GM18499 (cell line): ENCODE results near the gene PAH.

Experiments used
- ATAC-seq: cut with Tn5 transposase; IDR thresholded peaks from one replicate; pipeline ENCODE4 v1.9.1; 2021; ENCODE audit warnings: moderate number of reproducible peaks; ENCODE audit not compliant: insufficient read depth, unreplicated experiment

PAH gene

GRCh38 chr12:102903337-102904007 is 13.6 kb downstream of the PAH start:
- no peak for ATAC-seq

DNA sequence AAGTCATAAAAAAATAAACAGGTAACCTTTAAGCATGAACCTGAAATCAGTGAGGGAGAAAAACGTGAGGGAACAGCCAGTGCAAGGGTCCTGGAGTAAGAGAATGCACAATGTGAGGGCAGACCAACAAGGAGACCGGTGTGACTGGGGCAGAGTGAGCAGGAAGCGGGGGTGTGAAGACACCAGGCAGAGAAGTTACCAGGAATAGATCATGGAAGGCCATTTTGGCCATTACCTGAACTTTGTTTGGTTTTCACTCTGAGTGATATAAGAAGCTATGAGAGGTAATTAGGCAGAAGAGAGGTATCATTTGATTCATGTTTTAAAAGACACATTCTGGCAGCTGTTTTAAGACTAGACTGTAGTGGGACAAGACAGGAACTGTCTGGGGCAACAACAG is 15.0 kb downstream of the PAH start:
- no peak for ATAC-seq

GRCh38 chr12:102900389-102900788 is 16.7 kb downstream of the PAH start:
- no peak for ATAC-seq

DNA sequence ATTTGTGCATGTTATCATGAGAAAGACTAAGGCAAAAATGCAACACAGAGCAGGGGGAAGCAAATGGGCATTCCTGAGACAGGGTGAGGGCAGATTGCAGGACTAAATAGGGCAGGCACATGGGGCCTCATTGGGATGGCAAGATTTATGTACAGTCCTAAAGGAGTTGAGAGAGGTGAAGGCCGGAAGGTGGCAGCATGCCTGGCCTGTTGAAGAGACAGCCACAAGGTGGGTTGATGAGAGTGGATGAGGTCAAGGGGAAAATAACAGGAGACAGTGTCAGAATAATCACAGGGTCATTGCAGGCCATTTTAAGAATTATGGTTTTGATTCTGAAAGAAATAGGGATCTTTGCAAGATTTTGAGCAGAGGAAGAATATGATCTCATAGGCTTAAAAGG is 21.0 kb downstream of the PAH start:
- ATAC-seq: no peak

GRCh38 chr12:102891756-102892155 is 25.3 kb downstream of the PAH start:
- no peak for ATAC-seq

- ATAC-seq: no peak
Measured at GRCh38 chr12:102888511-102888910, 28.5 kb downstream of the PAH start.

DNA sequence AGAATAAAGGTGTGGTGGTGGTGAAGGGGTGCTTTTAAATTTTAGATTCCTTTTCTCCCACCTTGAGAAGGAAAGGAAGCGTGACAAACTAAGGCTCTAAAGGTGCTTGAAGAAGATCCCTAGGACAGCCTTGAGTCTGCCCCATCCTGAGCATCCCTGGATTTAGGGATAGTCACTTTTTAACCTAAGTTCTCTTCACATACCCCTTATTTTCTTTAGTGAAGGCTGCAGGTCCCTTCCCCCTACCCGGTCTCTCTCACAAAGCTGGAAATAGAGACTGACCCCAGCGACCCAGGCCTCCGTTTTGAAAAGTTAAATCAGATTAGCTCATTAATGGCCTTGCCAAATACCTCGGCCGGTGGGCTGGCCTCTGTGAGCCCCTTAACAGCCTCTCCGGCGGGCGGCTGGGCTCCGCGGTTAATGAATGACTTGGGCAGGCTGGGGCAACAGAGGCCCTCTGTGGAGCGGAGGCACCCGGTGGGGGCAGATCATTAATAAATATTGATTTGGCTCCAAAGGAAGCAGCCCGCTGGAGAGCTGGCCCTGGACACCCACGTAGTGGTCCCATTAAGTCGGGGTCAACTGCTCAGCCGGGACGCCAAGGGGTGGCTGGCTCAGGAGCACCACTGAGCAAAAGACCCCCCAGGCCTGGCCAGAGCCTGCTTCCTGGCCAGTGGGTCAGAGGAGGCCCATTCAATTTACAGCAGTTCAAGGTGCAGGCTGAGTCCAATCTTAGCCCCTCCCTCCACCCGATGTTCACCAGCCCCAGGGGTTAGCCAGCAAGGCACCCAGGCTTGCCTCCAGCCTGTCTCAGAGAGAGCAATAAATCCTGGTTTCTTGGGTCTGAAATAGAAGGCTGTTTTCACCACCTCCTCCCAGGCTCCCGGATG is 31.8 kb downstream of the PAH start:
- no peak for ATAC-seq

- ATAC-seq: no peak
Measured at GRCh38 chr12:102883204-102883799, 33.7 kb downstream of the PAH start.

DNA sequence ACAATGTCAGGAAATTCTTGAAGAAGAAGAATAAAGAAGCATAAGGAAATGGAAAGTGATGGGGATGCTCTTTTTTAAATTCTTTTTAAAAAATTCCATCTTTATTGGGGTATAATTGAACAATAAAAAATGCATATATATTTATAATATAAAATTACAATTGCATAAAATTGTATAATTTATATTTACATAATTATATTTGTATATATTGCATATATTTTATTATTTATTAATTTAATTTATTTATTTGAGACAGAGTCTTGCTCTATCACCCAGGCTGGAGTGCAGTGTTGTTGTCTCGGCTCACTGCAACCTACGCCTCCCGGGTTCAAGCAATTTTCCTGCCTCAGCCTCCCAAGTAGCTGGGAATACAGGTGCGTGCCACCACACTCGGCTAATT is 36.3 kb downstream of the PAH start:
- ATAC-seq: no peak

GRCh38 chr12:102879144-102879763 is 37.8 kb downstream of the PAH start:
- no peak for ATAC-seq

DNA sequence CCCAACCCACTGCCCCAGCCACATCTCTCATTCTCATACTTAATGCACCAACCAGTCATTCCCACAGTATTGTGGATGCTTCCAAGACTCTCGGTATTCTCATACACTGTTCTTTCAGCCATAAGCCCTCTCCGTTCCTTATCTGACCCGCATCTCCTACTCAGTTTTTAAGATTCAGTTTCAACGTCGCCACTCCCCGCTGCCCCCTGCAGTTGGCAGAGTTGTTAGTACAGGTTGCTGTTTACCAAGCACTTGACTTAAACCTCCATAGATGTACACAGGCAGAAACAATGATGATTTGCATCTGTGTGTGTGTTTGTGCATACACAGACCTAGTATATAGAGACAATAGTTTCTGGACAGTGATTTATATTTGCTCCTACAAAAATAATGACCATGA is 40.2 kb downstream of the PAH start:
- no peak for ATAC-seq

DNA sequence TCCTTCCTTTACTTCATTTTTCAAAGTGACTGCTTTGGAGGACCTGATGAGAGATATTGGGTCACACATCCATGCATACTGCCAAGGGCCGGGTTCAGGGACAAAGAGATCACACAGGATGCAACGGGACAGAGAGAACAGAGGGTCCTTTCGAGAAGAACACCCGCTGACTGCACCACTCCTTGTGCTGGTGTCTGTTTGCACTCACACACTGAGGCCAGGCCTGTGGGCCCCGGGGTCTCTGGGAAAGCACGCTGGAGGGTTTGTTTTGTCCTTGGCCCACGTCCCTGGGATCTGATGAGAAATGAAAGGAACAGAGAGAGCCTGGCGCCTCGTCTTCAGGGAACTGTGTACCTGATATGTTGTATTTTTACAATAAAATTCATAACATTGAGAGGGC is 42.2 kb downstream of the PAH start:
- ATAC-seq: no peak

DNA sequence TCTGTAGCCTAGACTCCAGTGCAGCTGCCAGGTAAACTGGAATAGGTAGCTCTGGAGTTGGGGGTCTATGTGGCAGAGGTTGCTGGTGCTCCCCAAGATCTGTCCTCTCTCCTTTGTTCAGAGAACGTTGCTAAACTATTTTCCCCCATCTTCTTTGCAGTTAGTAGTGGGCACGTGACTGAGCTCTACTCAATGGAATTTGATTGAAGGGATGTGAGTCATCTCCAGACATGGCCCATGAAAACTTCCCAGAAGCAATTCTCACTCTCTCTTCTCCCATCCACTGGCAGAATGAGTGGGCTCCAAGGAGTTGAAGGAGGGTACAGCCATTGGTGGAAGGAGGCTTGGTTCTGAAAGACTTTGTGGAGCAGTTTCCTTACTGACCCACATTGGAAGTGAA is 44.0 kb downstream of the PAH start:
- no peak for ATAC-seq

- no peak for ATAC-seq
Measured at GRCh38 chr12:102871014-102871413, 46.0 kb downstream of the PAH start.

- no peak for ATAC-seq
Measured at GRCh38 chr12:102869571-102869970, 47.5 kb downstream of the PAH start.

GRCh38 chr12:102865821-102866615 is 51.0 kb downstream of the PAH start:
- no peak for ATAC-seq

DNA sequence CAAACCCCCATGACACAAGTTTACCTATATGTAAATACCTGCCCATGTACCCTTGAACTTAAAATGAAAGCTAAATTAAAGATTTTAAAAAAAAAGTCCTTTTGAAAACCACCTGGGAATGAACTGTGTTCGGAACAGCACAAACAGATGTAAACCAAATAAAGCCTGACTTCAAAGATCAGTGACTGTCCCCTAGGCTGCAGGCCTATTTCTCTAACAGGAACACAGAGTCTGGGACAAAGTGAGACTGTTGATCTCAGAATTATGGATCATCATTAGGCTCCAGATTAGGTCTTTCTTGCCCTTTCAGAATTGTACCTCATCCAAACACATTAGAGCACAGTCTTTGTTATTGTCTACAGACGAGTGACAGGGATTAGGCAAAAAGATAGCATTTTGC is 54.6 kb downstream of the PAH start:
- no peak for ATAC-seq

DNA sequence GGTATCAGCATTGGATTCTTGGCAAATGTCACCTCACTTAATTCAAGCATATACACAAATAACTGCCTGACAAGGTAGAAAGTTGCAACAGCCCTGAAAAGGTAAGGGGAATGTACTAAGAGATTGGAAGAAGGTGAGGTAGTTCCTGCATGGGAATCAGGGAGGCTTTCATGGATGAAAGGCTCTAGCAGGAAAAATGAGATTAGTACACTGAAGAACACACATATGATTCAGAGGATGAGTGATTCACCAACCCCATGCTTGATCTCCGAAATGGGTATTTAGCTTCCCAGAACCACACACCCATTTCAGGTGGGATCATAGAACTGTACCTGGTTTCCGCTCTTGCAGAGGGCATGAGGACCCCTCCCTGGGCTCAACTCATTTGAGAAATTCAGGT is 65.8 kb downstream of the PAH start:
- no peak for ATAC-seq

DNA sequence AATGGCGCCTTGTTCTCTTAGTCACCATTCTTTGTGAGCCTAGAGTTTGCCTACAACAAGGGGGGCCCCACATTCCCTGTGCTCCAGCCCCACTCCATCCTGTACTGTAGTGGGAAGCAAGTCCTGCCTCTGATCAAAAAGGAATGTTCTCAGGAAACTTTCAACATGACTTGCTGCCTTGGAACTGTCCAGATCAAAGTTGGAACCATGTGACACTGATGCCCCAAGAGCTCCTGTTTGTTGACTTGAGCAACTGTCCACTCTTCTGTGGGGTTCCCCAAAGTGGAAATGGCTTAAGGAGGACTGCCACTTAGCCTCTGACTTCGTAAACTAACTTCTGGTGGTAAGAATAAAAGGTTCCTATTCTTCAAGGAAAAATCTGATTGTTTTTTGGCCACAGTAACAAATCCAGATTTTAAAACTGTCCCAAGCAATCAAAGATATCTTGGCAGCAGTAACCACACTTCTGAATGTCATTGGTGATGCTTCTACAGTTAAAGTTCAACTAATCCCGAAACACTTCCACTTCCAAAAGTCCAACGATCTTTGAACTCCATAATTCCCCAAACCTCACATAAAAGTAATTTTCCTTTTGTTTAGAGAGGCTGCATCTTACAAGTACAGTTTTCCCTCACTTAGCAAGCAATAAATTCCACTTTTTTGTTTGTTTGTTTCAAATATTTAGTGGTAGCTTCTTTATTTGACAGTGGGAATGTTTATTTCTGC is 67.2 kb downstream of the PAH start:
- no peak for ATAC-seq

DNA sequence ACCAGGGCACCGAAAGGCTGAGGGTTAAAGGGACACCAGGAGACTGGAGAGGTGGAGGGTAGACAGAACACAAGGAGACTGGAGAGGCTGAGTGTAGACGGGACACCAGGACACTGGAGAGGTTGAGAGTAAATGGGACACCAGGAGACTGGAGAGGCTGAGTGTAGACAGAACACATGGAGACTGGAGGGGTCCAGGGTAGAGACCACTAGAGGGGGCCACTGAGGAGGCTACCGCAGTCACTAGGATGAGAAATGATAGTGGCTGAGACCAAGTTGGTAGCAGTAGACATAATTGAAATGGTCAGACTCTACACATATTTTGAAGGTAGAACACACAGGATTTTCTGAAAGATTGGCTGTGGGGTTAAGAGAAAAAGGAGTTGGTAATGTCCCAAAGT is 68.2 kb downstream of the PAH start:
- no peak for ATAC-seq
